IPS DF 19.7 (cell line): ENCODE measurements around the gene TLCD4.

ENCODE experiments used
- DNase-seq: peaks from one replicate; pipeline ENCODE4 v3.0.0-alpha.2; 2013; ENCODE audit warnings: low read depth, low spot score

Gene TLCD4

DNA sequence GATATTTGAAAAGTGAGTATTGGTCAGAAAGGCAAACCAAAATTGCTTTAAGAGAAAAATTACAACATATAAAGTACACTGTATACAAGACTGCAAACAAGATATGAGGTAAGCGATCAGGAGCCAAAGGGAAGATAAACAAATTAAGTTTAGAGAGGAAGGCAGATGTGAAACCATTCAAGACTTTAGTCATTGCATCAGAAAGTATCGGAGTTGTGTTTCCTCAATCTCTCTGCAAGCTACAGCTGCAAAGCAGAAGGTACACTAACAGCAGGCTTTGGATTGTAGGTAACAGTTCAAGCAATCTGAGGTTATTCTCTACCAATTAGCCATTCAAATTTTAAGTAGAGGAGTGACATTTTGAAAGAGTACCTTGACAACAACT lies 21.3 kb upstream of the TLCD4 start:
- DNase-seq: no peak

DNA sequence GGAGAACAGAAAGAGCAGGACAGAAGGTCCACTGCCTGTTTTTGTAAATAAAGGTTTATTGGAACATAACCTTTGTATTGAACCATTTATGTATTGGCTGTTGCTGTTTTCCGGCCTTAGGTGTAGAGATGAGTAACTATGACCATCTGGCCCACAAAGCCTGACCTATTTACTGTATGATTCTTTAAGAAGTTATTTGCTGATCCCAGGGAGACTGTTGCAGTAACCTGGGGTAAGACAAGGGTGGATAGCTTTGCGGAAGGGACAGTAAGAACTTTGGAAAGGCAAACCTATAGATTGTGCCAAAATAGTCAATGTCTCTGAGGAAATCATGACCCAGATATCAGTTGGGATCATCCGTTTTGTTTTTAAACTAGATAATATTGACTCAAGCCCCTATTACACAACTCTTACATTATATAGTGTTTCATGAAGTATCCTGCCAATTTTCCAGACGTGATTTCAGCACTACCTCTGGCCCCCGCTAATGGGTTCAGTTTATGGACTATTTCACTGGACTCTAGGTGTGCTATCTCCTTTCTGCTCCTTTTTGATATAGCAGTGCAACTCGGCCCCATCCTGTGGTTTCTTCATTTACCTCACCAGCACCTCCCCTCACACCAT lies 20.8 kb upstream of the TLCD4 start:
- DNase-seq: no peak

DNA sequence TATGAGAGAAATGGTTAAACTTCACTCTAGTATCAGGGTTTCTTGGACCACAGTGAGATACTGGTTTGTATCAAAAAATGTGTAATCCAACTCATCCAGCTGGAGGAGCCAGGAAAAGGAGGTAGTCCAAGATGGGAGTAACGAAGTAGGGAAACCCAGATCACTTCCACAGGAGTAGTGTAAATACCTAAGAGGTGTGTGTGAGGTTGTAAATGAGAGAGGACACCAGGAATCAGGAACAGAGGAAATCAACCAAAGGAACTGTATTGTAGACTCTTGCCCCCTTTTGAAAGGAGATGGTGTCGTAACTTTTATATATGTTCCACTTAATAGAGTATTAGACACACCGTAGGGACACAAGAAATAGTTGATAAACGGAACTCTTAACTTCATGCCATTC lies 19.7 kb upstream of the TLCD4 start:
- no peak for DNase-seq

DNA sequence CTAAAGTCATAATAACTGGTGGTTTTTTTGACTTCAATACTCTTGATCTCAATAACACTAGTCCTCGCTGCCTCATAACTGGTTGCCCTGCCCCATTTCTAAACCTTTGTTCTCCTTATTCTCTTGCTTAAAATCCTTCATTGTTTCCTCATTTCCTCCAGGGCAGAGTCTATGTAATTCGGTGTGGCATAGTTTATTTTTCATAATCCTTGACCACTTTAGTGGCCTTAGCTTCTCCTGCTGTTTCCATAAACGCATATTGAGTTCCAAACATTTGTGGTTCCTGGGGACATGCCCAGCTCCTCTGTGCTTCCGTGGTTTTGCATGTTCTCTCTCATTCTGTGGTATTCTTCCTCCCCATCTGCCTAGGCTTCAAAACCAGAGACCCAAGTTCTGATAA lies 19.0 kb upstream of the TLCD4 start:
- DNase-seq: no peak

DNA sequence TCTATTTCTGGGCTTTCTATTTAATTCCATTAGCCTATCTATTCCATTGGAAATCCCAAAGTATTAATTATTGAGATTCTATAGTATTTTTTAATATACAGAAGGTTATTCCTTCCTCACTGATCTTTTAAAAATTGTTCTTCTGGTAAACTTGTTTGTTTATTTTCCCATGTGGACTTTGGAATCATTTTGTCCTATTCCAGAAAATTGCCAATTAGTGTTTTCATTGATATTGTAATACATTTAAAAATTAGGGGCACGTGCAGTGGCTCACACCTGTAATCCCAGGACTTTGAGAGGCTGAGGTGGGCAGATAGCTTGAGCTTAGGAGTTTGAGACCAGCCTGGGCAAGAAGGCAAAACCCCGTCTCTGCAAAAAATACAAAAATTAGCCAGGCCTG lies 8.4 kb upstream of the TLCD4 start:
- no peak for DNase-seq

DNA sequence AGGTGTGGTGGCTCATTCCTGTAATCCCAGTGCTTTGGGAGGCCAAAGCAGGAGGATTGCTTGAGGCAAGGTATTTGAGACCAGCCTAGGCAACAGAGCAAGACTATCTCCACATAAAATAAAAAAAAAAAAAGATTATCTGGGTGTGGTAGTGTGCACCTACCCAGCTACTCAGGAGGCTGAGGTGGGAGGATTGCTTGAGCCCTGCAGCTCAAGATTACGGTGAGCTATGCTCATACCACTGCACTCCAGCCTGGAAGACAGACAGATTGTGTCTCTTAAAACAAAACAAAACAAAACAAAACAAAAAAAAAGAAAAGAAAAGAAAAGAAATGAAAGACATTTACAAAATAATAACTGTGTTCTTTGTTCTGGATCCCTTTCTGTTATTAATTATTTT lies 6.1 kb upstream of the TLCD4 start:
- no peak for DNase-seq

DNA sequence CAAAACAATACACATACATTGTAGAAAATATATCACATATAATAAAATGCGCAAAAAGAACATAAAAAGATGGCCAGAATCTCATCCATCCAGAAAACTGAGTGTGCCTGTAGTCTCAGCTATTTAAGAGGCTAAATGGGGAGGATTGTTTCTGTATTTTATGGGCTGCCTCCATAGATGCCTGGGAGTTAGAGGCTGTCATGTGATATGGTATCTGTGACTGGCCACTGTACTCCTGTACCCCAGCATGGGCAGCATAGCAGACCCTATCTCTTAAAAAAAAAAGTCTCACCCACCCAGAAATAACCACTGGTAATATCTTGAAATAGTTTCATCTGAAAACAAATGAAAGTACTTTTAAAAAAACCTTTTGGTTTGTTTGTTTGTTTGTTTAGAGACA lies 3.5 kb upstream of the TLCD4 start:
- DNase-seq: no peak

DNA sequence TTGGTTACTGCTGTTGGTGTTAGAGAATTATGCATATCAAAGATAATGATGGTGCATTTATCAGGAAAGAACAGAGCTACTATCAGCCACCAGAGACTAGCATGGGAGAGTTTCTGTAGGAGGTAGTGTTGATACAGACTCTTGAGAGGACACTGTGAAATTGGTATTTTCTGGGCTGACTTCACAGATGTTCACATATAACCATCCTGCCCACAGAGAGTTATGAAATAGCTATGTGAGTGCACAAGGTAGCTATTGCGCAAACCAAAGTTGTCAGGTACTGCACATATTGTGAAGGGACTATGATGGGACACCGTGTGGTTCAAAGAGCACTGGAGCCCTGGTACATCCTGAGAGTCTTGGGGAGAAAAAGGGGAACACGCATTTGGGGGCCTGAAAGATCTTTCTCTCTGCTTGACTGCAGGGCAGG lies 1.4 kb upstream of the TLCD4 start:
- no peak for DNase-seq

DNA sequence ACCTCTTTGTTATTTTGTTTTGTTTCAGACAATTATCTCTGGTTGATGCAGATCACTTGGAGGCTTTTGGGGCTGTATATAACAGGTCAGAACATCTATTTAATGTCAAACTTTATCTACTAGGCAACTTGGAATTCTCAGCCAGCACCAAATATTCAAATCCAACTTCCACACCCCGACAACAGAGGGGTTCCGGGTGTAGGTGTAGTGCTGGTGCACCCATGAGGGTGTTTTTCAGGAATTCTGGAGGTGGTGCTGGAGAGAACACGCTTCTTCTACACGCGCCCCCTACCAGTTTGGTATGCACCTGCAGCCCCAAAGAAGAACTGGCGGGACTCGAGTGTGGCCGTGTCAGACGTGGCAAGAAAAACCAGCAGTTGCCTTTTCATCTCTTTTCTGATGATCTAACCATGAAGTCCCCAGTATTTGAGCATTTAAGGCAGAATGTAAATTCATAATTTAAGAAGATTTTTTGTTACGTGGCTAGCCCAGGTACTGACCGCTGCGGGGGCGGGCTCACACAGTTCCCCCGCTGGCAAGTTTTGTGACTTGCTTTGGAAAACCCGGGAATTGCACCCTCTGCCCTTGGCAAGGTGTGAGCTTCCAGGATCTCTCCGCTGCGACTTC lies 462 bp upstream of the TLCD4 start:
- DNase-seq: peak; percentile 47

DNA sequence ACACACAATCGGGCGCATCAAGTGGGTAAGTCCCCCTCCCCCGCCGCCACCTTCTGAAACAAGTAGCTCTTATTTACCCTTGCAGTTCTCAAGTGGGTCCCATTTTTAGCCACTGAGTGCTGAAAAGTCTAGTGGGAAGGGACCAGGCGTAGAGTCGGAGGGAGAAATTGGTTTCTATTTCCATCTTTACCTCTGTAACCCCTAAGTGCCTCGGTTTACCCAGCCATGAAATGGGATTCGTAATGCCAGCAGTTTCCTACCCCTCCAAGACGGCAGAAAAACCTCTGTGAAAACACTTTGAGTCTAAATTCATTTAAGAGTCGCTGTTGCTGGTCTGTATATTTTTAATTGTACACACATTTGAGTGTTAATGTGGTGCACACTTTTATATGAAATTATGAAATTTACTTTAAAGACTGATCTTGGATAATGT lies 928 bp downstream of the TLCD4 start:
- DNase-seq: no peak

DNA sequence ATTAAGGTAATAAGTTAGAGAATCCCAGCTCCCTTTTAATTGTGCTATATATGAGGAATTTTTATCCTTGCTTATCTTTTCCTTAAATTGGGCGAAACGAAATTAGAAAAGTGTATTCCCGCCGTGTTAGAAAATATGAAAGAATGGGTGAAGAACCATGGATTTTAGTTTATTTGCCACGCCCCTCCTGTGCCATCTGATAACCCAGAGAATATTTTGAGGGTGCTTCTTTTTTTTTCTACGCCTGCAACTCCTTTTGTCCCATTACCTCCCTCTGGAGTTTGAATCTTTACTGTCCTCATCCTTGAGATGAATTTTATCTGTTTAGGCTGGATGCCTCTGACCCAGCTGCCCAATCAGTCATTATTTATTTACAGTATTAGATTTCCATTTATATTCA lies 1.6 kb downstream of the TLCD4 start:
- DNase-seq: no peak

DNA sequence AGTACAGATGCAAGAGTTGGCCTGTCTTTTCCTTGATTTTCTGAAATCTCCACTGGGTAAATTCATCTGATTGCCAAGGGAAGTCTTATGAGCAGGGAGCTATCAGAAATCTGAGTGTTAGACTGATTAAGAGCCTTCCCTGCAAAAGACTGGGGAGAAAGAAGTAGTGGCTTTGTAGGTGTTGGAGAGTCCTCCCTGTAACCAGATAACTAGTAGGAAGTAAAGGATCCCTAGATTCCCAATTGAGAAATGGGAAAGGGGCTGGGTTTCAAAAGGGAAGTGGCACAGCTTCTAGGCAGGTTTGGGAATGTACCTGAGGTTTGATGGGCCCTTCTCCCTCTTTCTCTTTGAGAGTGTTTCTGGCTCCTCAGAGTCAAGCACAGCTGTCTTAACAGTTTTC lies 2.1 kb downstream of the TLCD4 start:
- no peak for DNase-seq

DNA sequence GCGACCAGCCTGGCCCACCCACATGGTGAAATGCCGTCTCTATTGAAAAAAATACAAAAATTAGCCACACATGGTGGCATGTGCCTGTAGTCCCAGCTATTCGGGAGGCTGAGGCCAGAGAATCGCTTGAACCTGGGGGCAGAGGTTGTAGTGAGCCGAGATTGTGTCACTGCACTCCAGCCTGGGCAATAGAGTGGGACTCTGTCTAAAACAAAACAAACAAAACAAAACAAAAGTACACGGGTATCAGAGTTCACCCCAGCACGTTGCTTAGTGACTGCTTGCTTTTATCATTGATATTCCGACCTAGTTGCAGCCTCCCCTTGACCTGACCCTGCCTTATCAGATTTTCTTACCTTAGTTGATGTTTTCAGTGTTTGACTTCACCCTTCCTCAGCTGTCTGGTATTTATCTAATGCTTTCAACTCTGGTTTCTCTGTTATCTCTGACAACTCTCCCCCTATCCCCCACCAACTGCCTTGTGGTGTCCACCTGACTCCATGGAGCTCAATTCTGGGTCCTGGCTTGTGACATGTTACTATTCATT lies 5.1 kb downstream of the TLCD4 start:
- DNase-seq: no peak

DNA sequence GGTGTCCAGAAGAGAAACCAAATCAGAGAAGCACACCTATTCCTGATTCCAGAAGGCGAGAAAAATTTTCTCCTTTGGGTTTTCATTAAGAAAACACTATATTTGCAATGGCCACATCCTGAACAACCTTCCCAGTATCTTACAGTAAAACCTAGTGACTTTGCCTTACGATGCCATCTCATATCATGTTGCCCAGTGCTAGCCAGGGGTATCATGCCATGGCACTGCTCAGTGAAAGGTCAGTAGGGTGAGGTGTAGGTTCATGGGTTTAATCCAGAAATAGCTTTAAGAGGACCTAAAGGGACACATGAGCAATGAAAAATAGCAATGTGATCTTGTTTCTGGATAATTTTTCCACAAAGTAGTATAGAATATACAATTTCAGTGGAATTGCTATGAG lies 7.2 kb downstream of the TLCD4 start:
- DNase-seq: no peak

DNA sequence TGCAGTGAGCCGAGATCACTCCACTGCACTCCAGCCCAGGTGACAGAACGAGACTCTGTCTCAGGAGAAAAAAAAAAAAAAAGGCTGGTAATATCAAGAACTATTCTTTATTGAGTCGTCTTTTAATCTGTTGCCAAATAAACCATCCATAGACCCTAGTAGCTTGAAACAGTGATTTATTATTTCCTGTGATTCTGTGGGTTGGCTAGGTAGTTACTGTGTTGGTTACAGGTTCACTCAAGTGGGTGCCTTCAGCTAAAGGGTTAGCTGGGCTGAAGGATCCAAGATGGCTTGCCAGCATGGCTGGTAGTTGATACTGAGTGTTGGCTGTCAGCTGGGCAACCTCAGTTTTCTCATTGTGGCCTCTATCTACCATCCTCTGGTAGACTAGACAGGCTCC lies 9.2 kb downstream of the TLCD4 start:
- DNase-seq: no peak

DNA sequence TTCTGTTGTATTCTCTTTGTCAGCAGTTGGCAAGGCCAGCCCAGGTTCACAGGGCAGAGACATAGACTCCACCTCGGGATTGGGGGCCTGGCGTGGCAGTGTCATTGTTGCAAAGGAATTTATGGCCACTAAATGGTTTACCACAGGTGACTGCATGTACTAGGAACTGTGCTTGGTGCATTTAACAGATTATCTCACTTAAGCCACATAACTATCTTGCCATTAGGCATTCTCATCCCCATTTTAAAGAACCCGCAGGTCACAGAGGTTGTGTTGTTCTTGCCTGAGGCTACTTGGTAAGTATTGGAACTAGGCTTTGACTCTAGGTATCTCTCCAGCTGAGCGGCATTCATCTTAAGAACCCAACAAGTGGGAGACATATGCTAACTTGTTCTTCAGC lies 9.7 kb downstream of the TLCD4 start:
- DNase-seq: no peak

DNA sequence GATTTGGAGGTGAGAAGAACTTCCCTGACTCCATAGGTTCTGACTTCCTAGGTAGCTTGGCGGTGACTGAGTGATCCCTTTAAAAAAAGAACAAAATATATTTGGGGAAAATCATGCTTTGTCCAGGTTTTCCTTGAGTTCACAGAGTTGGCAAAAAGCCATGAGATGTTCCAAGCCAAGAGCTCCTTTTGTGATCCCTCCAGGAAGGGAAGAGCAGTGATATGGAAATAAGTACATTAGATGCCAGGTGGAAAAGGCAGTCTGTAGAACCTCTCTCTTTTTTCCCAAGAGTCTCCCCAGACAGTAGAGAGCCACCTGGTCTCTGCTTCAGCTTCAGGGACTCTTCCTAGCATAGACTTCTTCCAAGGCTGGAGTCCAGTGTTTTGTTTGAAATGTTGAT lies 10.2 kb downstream of the TLCD4 start:
- no peak for DNase-seq

DNA sequence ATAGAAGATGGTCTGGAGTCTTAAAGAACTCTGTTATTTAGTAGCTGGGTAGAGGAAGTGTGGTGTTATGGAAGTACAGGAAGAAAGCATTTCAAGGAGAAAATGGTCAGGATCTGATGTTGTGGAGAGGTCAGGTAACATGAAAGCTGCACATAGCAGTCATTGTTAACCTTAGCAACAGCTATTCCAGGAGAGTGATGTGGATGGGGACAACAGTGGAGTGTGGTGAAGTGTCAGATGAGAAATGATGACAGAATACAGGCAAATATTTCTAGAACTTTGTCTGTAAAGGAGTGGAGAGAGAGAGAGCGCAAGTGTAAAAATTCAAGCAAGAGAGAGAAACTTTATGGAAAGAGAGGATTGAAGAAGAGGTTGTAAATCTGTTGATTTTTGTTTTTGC lies 15.6 kb downstream of the TLCD4 start:
- no peak for DNase-seq

DNA sequence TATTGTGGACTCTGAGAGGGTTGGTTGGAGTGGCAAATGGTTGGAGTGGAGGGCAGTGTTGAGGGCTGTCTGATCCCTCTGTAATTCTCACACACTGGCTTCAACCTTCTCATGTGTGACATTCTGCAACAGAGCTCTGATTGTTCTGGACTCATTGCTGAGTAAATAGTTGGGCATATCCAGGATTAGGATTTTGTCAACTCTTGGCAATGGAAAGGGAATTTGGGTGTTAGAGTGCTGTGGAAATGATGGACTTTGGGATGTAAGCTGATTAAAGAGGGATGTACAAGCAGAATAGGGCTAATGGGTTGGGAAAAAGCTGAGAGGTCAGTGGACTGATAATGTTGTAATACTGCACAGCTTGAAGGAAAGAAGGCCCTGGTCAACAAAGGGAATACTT lies 16.5 kb downstream of the TLCD4 start:
- no peak for DNase-seq

DNA sequence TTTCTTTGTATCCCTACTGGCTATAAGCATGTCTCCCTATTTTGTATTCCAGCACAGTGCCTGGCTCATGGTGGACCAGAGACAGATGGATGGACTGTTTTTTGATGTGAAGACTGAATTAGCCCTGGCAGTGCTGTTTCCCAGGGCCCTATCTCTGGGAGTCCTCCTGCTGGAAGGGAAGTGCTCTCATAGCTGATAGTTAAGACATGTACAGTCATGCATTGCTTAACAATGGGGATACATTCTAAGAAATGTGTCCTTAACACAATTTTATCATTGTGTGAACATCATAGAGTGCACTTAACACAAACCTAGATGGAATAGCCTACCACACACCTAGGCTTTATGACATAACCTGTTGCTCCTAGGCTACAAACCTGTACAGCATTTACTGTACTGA lies 21.1 kb downstream of the TLCD4 start:
- no peak for DNase-seq

DNA sequence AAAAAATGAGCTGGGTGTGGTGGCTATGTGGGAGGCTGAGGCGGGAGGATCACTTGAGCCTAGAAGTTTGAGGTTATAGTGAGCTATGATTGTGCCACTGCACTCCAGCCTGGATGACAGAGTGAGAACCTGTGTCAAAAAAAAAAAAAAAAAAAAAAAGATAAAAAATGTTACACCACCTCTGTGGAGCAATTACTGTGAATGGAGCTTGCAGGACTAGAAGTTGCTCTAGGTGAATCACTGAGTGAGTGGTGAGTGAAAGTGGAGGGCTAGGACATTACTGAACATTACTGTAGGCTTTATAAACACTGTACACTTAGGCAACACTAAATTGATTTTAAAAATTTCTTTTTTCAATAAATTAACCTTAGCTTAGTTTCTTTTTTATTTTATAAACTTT lies 21.9 kb downstream of the TLCD4 start:
- no peak for DNase-seq

DNA sequence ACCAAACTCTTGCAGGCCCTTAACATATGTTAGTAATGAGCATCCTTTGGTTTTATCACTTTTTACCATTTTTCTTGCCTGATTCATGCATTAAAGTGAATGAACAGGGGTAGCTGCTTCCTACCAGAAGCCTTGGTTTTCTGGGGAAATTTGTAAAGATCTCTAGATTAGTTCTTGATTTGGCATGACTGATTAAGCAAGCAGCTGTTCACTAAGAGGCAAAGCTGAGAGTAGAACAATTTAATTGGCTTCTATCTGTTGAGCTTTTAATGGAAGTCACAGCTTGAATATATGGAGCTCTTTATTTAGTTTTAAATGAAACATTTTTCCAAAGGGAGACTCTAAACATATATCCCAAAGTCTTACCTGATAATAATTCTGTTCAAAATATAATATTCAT lies 23.6 kb downstream of the TLCD4 start:
- DNase-seq: no peak

DNA sequence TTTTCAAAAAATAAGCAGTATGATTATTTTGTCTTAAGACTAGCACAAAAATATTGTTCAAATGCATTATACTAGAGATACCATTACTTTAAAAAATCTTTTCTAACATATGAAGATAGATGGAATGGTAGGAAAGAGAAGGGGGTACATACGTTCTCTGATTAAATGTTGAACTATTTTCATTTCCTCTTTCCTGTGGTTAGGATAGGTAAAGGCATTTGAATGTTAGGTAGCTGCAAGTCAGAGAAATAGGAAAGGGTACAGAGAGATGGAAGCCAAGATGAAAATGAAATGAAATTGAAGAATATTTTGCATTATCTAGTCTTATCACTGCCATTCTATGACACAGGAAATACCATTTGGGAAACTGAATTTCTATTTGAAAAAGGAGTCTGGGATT lies 28.3 kb downstream of the TLCD4 start:
- DNase-seq: no peak

DNA sequence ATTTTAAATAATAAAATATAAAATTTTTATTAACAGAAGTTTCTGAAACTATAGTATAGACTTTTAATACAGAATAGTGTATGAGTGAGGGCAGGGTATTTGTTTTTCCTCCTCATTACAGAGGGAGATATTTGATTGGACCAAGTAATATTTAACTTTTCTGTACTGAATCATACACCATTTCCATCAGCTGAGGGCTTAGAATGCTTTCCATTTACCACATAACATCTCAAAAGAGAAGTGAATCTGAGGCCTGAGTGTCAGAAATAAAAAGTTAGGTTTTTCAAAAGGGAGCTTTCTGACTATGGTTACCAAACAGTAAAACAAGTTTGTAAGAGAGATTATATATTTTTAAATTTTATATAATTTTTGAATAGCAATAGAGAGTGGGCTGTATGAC lies 29.5 kb downstream of the TLCD4 start:
- DNase-seq: no peak
